Gastroesophageal sphincter (tissue), 3 donors: ENCODE measurements around the gene PARD6B.

Source experiments
- CTCF ChIP-seq, 4 experiments: fragments of 200-600 bp in 2 of 4; fragments of 450-650 bp in 2 of 4; sonication (generic) in 1 of 4; IDR thresholded peaks; one replicate each; pipeline ENCODE4 v1.5.1; 2017 to 2019; ENCODE audit warnings: antibody characterized with exemption in 4 of 4, mild to moderate bottlenecking in 2 of 4, moderate library complexity in 2 of 4
- EP300 ChIP-seq: sonication (generic); formaldehyde crosslinking; IDR thresholded peaks from one replicate; pipeline ENCODE4 v1.6.1; 2017; ENCODE audit warnings: antibody characterized with exemption, mild to moderate bottlenecking
- POLR2A ChIP-seq, 2 donors: fragments of 450-650 bp; IDR thresholded peaks; one replicate each; pipeline ENCODE4 v1.6.1; 2017; ENCODE audit warnings: antibody characterized with exemption in 2 of 2, mild to moderate bottlenecking in 2 of 2, moderate library complexity in 1 of 2
- POLR2AphosphoS5 ChIP-seq: sonication (generic); formaldehyde crosslinking; IDR thresholded peaks from one replicate; pipeline ENCODE4 v1.6.1; 2017; ENCODE audit warnings: antibody characterized with exemption

- no peak for TF ChIP-seq CTCF (IDR thresholded peaks at IDR 0.05)
- no peak for TF ChIP-seq POLR2A (IDR thresholded peaks at IDR 0.05)
- TF ChIP-seq EP300, result no peak
- no peak for TF ChIP-seq POLR2AphosphoS5
Measured at GRCh38 chr20:50709636-50709973, 21.8 kb upstream of the PARD6B start.
